ENCODE results near the gene TRAF4. TPM values are rescaled to one million over a fixed set of nuclear protein-coding genes. Genes with fewer than 3 reads are reported as not detected.
A peak's percentile ranks its signal among the peaks of the same experiment; 100 is the strongest.

Gene TRAF4, protein sequence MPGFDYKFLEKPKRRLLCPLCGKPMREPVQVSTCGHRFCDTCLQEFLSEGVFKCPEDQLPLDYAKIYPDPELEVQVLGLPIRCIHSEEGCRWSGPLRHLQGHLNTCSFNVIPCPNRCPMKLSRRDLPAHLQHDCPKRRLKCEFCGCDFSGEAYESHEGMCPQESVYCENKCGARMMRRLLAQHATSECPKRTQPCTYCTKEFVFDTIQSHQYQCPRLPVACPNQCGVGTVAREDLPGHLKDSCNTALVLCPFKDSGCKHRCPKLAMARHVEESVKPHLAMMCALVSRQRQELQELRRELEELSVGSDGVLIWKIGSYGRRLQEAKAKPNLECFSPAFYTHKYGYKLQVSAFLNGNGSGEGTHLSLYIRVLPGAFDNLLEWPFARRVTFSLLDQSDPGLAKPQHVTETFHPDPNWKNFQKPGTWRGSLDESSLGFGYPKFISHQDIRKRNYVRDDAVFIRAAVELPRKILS
- total RNA-seq, result 68.0 to 76.3 TPM (median 73.3 TPM) in 3 replicates
- long read RNA-seq, transcript TRAF4-201 (7 exons, 2,923 nt), result major isoform, 14 of 19 reads
- long read RNA-seq, partial matches to known transcripts, result 0 of 19 reads
- long read RNA-seq, other reads (novel, unspliced or antisense), result 4 of 19 reads

DNA sequence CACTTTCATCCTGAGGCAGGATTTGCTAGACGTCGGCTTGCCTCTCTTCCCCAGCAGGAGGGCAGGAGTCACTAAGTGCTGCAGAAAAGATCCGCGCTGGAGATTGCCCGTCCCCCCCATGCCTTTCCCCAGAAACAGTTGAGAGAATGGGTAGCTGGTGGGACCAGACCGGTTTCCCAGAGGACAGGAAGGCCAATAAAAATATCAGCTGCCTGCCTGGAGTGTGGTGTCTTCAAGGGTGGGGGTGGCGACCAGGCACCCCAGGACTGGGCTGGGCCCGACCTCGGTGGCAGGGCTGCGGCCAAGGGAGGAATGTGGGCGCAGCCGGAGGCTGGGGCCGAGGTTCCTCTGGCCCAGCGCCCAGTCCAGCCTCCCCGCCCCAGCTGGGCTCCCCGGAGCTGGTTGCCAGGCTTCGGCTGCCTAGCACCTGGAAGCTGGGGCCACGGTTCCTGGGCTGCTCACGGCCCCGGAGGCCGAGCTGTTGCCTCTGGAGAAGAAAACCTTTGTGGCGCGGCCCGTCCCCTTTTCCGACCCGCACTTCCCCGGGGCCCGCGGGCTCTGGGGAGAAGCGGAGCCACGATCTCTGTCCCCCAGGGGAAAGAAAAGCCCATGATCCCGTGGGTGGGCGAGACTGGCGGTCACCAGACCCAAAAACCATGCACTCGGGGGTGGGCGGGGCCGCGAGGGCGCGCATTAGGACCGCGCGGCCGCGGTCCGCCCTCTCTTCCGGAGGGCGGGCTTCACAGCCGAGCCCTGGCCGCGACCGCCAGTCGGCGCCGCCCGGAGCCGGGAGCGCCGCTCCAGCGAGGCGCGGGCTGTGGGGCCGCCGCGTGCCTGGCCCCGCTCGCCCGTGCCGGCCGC is at the start of gene TRAF4:
Gene TRAF4 (plus strand): TSS at position 769 of the 861 bp plus-strand sequence. CDS start 102 bp downstream, outside the sequence.
- peak; percentile 95 for DNase-seq (ENCODE audit: low spot score)
- H3K36me3 Mint-ChIP-seq (ENCODE audit: low read depth), result peaks cover 3% of the 10 kb centered on the region
- H3K4me1 Mint-ChIP-seq (ENCODE audit: low read depth), result peaks cover 27% of the 10 kb centered on the region
- no peaks in the 10 kb centered on the region for H3K27me3 Mint-ChIP-seq (ENCODE audit: low read depth)
- H3K27ac Mint-ChIP-seq (ENCODE audit: unreplicated experiment), result peak within 1 kb of the TSS; percentile 96
- H3K4me3 Mint-ChIP-seq (ENCODE audit: unreplicated experiment), result peak within 1 kb of the TSS; percentile 89
- H3K9me3 Mint-ChIP-seq (ENCODE audit: low read depth), result no peaks in the 10 kb centered on the region
- TF ChIP-seq, protein P1, sequence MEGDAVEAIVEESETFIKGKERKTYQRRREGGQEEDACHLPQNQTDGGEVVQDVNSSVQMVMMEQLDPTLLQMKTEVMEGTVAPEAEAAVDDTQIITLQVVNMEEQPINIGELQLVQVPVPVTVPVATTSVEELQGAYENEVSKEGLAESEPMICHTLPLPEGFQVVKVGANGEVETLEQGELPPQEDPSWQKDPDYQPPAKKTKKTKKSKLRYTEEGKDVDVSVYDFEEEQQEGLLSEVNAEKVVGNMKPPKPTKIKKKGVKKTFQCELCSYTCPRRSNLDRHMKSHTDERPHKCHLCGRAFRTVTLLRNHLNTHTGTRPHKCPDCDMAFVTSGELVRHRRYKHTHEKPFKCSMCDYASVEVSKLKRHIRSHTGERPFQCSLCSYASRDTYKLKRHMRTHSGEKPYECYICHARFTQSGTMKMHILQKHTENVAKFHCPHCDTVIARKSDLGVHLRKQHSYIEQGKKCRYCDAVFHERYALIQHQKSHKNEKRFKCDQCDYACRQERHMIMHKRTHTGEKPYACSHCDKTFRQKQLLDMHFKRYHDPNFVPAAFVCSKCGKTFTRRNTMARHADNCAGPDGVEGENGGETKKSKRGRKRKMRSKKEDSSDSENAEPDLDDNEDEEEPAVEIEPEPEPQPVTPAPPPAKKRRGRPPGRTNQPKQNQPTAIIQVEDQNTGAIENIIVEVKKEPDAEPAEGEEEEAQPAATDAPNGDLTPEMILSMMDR (IDR thresholded peaks at IDR 0.05), result peak; percentile 29

DNA sequence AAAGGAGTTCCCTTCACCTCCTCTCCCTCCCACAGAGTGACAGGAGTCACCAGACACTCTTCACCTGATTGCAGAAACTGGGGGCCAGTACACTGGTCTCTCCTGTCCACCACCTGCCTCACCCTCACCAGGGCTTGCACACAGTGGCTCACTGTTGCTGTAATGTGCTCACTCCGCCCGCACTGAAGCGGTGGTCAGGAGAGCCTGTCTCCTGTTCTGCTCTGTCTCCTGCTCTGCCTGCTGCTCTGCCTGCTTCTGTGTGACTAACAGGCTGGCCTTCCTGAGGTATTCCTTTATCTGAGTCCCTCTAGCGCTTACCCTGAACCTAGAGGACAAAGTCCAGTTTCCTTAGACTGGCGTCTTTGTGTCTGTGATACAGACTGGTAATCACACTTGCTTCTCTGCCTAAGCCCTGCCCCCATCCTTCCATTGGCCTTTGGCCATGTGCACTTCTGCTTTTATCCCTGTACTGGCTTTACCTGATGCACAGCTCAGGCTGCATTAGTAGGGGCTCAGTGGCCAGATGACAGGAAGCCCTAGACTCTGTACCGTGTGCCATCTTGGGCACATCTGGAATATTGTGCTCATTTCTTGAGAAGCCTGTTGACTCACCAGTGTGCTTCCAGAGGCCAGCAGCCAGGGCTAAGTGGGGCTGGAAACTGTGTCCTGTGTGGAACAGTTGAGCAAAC is 45.4 kb upstream of the TRAF4 start:
- H3K27me3 Mint-ChIP-seq (ENCODE audit: low read depth), result no peaks in the 10 kb centered on the region
- no peak for DNase-seq (ENCODE audit: low spot score)
- no peaks in the 10 kb centered on the region for H3K9me3 Mint-ChIP-seq (ENCODE audit: low read depth)
- H3K27ac Mint-ChIP-seq (ENCODE audit: unreplicated experiment), result no peak overlapping the region
- H3K4me1 Mint-ChIP-seq (ENCODE audit: low read depth), result no peaks in the 10 kb centered on the region
- H3K36me3 Mint-ChIP-seq (ENCODE audit: low read depth), result peaks cover 49% of the 10 kb centered on the region
- TF ChIP-seq, protein P1 (IDR thresholded peaks at IDR 0.05), result no peak
- H3K4me3 Mint-ChIP-seq (ENCODE audit: unreplicated experiment), result no peak overlapping the region

DNA sequence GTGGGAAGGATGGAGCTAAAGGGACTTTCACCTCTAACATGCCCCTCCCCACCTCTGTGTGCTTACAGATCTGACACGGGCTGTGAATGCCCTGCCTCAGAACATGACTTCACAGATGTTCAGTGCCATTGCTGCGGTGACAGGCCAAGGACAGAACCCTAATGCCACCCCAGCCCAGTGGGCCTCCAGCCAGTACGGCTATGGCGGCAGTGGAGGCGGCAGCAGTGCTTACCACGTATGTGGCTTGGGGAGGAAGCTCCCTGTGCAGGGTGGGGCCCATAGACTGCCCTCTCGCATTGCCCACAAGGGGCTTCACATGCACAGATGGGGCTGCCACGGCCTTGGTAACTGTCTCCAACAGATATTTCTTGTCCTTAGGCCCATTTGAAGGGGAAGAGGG is 43.5 kb upstream of the TRAF4 start:
- H3K36me3 Mint-ChIP-seq (ENCODE audit: low read depth), result peaks cover 41% of the 10 kb centered on the region
- TF ChIP-seq, protein P1 (IDR thresholded peaks at IDR 0.05), result no peak
- no peak overlapping the region for H3K27ac Mint-ChIP-seq (ENCODE audit: unreplicated experiment)
- no peak for DNase-seq (ENCODE audit: low spot score)
- no peak overlapping the region for H3K4me3 Mint-ChIP-seq (ENCODE audit: unreplicated experiment)
- H3K27me3 Mint-ChIP-seq (ENCODE audit: low read depth), result no peaks in the 10 kb centered on the region
- H3K4me1 Mint-ChIP-seq (ENCODE audit: low read depth), result no peaks in the 10 kb centered on the region
- H3K9me3 Mint-ChIP-seq (ENCODE audit: low read depth), result no peaks in the 10 kb centered on the region

DNA sequence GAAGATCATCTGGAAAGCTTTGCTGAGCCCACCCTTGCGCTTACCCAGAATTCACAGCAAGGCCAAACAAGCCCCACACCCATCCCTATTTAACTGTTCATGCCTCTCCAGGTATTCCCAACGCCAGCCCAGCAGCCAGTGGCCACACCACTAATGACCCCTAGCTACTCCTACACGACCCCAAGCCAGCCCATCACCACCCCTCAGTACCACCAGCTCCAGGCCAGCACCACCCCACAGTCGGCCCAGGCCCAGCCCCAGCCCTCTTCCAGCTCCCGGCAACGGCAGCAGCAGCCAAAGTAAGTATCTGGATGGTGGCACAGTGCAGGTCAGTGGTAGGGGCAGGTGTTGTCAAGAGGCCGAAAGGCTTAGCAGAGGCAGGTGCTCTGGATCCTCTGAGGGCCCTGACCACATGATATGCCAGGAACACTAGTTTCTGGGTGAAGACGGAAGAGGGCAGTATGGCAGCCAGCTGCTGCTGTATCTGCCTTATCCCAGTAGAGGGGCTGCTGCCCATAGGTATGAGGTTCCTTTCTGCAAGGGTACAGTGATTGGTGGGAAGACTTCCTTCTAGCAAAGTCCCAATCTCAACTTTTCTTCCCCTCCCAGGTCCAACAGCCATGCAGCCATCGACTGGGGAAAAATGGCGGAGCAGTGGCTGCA is 42.9 kb upstream of the TRAF4 start:
- no peak overlapping the region for H3K27ac Mint-ChIP-seq (ENCODE audit: unreplicated experiment)
- no peaks in the 10 kb centered on the region for H3K4me1 Mint-ChIP-seq (ENCODE audit: low read depth)
- peaks cover 40% of the 10 kb centered on the region for H3K36me3 Mint-ChIP-seq (ENCODE audit: low read depth)
- no peak for DNase-seq (ENCODE audit: low spot score)
- no peaks in the 10 kb centered on the region for H3K9me3 Mint-ChIP-seq (ENCODE audit: low read depth)
- no peaks in the 10 kb centered on the region for H3K27me3 Mint-ChIP-seq (ENCODE audit: low read depth)
- TF ChIP-seq, protein P1 (IDR thresholded peaks at IDR 0.05), result no peak
- no peak overlapping the region for H3K4me3 Mint-ChIP-seq (ENCODE audit: unreplicated experiment)
